HCT116 (cell line): ENCODE results near the gene LRRTM4. TPM values are rescaled to one million over a fixed set of nuclear protein-coding genes. Genes with fewer than 3 reads are reported as not detected.

Experiments used
- ATAC-seq: fragments of 200-7000 bp; cut with Tn5 transposase; 2 replicates; pipeline ENCODE4 v1.9.1; 2020; ENCODE audit warnings: mild to moderate bottlenecking, moderate library complexity
- BruUV-seq: library from RNA; stranded (reverse); fragments of 400-500 nt; replicated peaks from 2 replicates; lab custom pipeline; 2021; lab: Mats Ljungman, UMichigan
- CTCF ChIA-PET: fragments of 300-600 bp; sonication (Branson Sonifier 250); formaldehyde crosslinking; loops from one replicate; lab custom pipeline; 2021; ENCODE audit warnings: antibody characterized with exemption; lab: Charles Lee
- POLR2A ChIA-PET: fragments of 300-600, 350-600 bp; sonication (Branson Sonifier 250); formaldehyde crosslinking; loops from one replicate; lab custom pipeline; 2021; ENCODE audit warnings: antibody characterized with exemption; lab: Charles Lee
- RAD21 ChIA-PET, 2 experiments: fragments of 300-600 bp; sonication (Branson Sonifier 250); formaldehyde crosslinking; loops; one replicate each; lab custom pipeline; 2023; ENCODE audit warnings: low total read pairs in 2 of 2; ENCODE audit not compliant: uncharacterized antibody in 2 of 2, unreplicated experiment in 2 of 2, low non-redundant PET in 1 of 2; lab: Charles Lee
- DNase-seq: peaks from one replicate; pipeline ENCODE4 v3.0.0-alpha.2; 2010; ENCODE audit warnings: low read depth, low spot score
- H2AFZ ChIP-seq: fragments of 200-600 bp; shearing (Covaris generic), sonication (generic); 2 replicates; pipeline ENCODE4 v1.6.1; 2017; ENCODE audit warnings: low read depth, mixed run types, mixed read lengths, antibody characterized with exemption, low read length; ENCODE audit not compliant: poor library complexity, severe bottlenecking
- H3K27ac ChIP-seq: 2 replicates; pipeline ENCODE4 v1.5.1; 2012; ENCODE audit warnings: low read depth, low read length
- H3K27me3 ChIP-seq: fragments of 200-600 bp; sonication (generic); 2 replicates; pipeline ENCODE4 v1.6.1; 2016; ENCODE audit warnings: mixed run types, low read length, mixed read lengths; ENCODE audit not compliant: insufficient read depth
- H3K36me3 ChIP-seq, 2 experiments: fragments of 200-500 bp in 1 of 2; fragments of 200-600 bp in 1 of 2; sonication (Bioruptor generic) in 1 of 2; sonication (generic) in 1 of 2; 2 replicates each; pipeline versions ENCODE4 v1.5.1 to v1.6.1; 2014 to 2016; ENCODE audit warnings: low read length in 2 of 2, inconsistent platforms in 1 of 2, mixed read lengths in 1 of 2, mixed run types in 1 of 2; ENCODE audit not compliant: insufficient read depth in 2 of 2, control insufficient read depth in 1 of 2
- H3K4me1 ChIP-seq, 2 experiments: fragments of 200-600 bp in 1 of 2; sonication (generic) in 1 of 2; 2 replicates each; pipeline versions ENCODE4 v1.5.1 to v1.6.1; 2012 to 2017; ENCODE audit warnings: low read length in 2 of 2, inconsistent platforms in 1 of 2, mild to moderate bottlenecking in 1 of 2, mixed read lengths in 1 of 2, mixed run types in 1 of 2, moderate library complexity in 1 of 2; ENCODE audit not compliant: insufficient read depth in 2 of 2, control insufficient read depth in 1 of 2
- H3K4me2 ChIP-seq: fragments of 200-600 bp; sonication (generic); 2 replicates; pipeline ENCODE4 v1.6.1; 2017; ENCODE audit warnings: mixed run types, low read length, mixed read lengths
- H3K4me3 ChIP-seq, 2 experiments: fragments of 200-600 bp in 1 of 2; sonication (generic) in 1 of 2; replicated peaks in 1 of 2; 2 replicates each; pipeline ENCODE4 v1.5.1; 2011 to 2016; ENCODE audit warnings: low read length in 2 of 2, control low read depth in 1 of 2, low read depth in 1 of 2, mild to moderate bottlenecking in 1 of 2, mixed read lengths in 1 of 2, mixed run types in 1 of 2
- H3K79me2 ChIP-seq: fragments of 200-600 bp; sonication (generic); 2 replicates; pipeline ENCODE4 v1.6.1; 2017; ENCODE audit warnings: mild to moderate bottlenecking, mixed run types, low read length, moderate library complexity, mixed read lengths; ENCODE audit not compliant: insufficient read depth
- H3K9ac ChIP-seq: fragments of 200-600 bp; sonication (generic); 2 replicates; pipeline ENCODE4 v1.6.1; 2016; ENCODE audit warnings: low read length, mixed read lengths
- H3K9me2 ChIP-seq: fragments of 200-600 bp; sonication (generic), shearing (Covaris generic); 2 replicates; pipeline ENCODE4 v1.6.1; 2017; ENCODE audit warnings: mixed run types, mild to moderate bottlenecking, moderate library complexity; ENCODE audit not compliant: insufficient read depth
- H3K9me3 ChIP-seq, 2 experiments: fragments of 200-500 bp in 1 of 2; fragments of 200-600 bp in 1 of 2; sonication (Bioruptor generic) in 1 of 2; sonication (generic) in 1 of 2; 2 replicates each; pipeline ENCODE4 v1.6.1; 2014 to 2017; ENCODE audit warnings: low read length in 2 of 2, mixed read lengths in 2 of 2, inconsistent platforms in 1 of 2, low read depth in 1 of 2, mild to moderate bottlenecking in 1 of 2, mixed run types in 1 of 2, moderate library complexity in 1 of 2; ENCODE audit not compliant: control insufficient read depth in 1 of 2, insufficient read depth in 1 of 2
- H4K20me1 ChIP-seq: fragments of 200-600 bp; sonication (generic), shearing (Covaris generic); 2 replicates; pipeline ENCODE4 v1.6.1; 2017; ENCODE audit warnings: mixed run types, mild to moderate bottlenecking, moderate library complexity; ENCODE audit not compliant: insufficient read depth
- FOSL1 ChIP-seq: IDR thresholded peaks from 2 replicates; pipeline ENCODE4 v1.6.1; 2012; ENCODE audit warnings: low read depth
- JUND ChIP-seq: IDR thresholded peaks from 2 replicates; pipeline ENCODE4 v1.6.1; 2012
- POLR2AphosphoS5 ChIP-seq: IDR thresholded peaks from 2 replicates; pipeline ENCODE4 v1.6.1; 2011; ENCODE audit warnings: mild to moderate bottlenecking, low read depth, low read length, moderate library complexity
- RAD21 ChIP-seq: IDR thresholded peaks from 2 replicates; pipeline ENCODE4 v1.6.1; 2012; ENCODE audit warnings: low read depth, mild to moderate bottlenecking
- SIN3A ChIP-seq: IDR thresholded peaks from 2 replicates; pipeline ENCODE4 v1.6.1; 2012; ENCODE audit warnings: low read depth
- SP1 ChIP-seq: IDR thresholded peaks from 2 replicates; pipeline ENCODE4 v1.6.1; 2012; ENCODE audit warnings: low read depth
- SRF ChIP-seq: IDR thresholded peaks from 2 replicates; pipeline ENCODE4 v1.6.1; 2012; ENCODE audit warnings: low read depth
- YY1 ChIP-seq: IDR thresholded peaks from 2 replicates; pipeline ENCODE4 v1.6.1; 2011; ENCODE audit warnings: low read length, low read depth, moderate library complexity, mild to moderate bottlenecking; ENCODE audit not compliant: insufficient replicate concordance; ENCODE audit errors: extremely low read depth
- intact Hi-C: fragments of 100-400 bp; cut with micrococcal nuclease; formaldehyde crosslinking; loops from 2 replicates; pipeline ENCODE4 v1.10.0; 2022
- total RNA-seq: library from RNA; stranded (reverse); gene quantifications from one replicate; pipeline ENCODE4 v1.2.1, GENCODE V29; 2021; ENCODE audit not compliant: unreplicated experiment
- TF ChIP-seq, protein P1 (sequence below): IDR thresholded peaks from 2 replicates; pipeline ENCODE4 v1.6.1; 2012
- TF ChIP-seq, protein P2 (sequence below): IDR thresholded peaks from 2 replicates; pipeline ENCODE4 v1.6.1; 2012
- TF ChIP-seq, protein P3 (sequence below), 3 experiments: fragments of 200-600 bp in 1 of 3; sonication (generic) in 1 of 3; IDR thresholded peaks in 2 of 3; conservative IDR thresholded peaks in 1 of 3; 2 replicates each; pipeline ENCODE4 v1.5.1; 2012 to 2017; ENCODE audit warnings: low read depth in 2 of 3, low read length in 2 of 3, antibody characterized with exemption in 1 of 3, borderline replicate concordance in 1 of 3, control low read depth in 1 of 3, mild to moderate bottlenecking in 1 of 3, mixed read lengths in 1 of 3, mixed run types in 1 of 3, moderate library complexity in 1 of 3; ENCODE audit not compliant: insufficient read depth in 1 of 3
- TF ChIP-seq, protein P4 (sequence below): IDR thresholded peaks from 2 replicates; pipeline ENCODE4 v1.6.1; 2011; ENCODE audit warnings: mild to moderate bottlenecking, low read length, moderate library complexity; ENCODE audit not compliant: insufficient replicate concordance; ENCODE audit errors: extremely low read depth

The LRRTM4 gene
- total RNA-seq, 1 experiment from 2014 or later, result 0.25 TPM

DNA sequence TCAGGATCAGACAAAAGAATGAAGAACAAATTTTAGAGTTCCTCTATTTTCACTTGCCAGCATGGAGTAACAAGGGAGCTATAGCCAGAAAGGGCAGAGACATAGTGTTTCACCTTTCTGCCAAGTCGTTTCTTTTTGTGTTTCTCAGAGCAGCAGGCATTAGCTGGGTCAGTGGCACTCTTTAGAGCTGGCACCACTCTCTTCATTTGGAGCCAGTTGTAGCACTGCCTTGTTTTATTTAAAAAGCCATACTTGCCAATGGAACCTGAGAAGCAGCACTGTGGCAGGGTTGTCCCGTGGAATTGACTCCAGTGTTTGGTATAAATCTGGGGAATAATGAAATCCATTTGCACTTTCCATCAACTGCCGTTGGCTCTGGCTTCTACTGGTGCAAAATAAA lies 64.0 kb downstream of the LRRTM4 start:
- no peaks in the 10 kb centered on the region for H3K27me3 ChIP-seq
- TF ChIP-seq POLR2AphosphoS5, result no peak
- TF ChIP-seq, protein P1, sequence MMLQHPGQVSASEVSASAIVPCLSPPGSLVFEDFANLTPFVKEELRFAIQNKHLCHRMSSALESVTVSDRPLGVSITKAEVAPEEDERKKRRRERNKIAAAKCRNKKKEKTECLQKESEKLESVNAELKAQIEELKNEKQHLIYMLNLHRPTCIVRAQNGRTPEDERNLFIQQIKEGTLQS, result no peak
- no peak for TF ChIP-seq RAD21
- no peak for TF ChIP-seq YY1
- TF ChIP-seq SP1, result no peak
- TF ChIP-seq, protein P2, sequence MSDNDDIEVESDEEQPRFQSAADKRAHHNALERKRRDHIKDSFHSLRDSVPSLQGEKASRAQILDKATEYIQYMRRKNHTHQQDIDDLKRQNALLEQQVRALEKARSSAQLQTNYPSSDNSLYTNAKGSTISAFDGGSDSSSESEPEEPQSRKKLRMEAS, result no peak
- TF ChIP-seq FOSL1, result no peak
- TF ChIP-seq SRF, result no peak
- H3K79me2 ChIP-seq, result no peaks in the 10 kb centered on the region
- ChIA-PET RAD21 (no interaction called here), CTCF (no interaction called here), POLR2A (no interaction called here)
- no peaks in the 10 kb centered on the region for H3K36me3 ChIP-seq
- no peaks in the 10 kb centered on the region for H3K9me2 ChIP-seq
- H3K4me3 ChIP-seq, result no peak overlapping the region
- no peak overlapping the region for H3K27ac ChIP-seq
- H3K4me1 ChIP-seq, result no peaks in the 10 kb centered on the region
- DNase-seq (no peak), ATAC-seq (no peak)
- no peak overlapping the region for H3K9ac ChIP-seq
- peaks cover 4 to 21% of the 10 kb centered on the region in 2 experiments; a peak in 2 of 4 replicates for H3K9me3 ChIP-seq
- BruUV-seq, result no TSS peak
- H4K20me1 ChIP-seq, result no peaks in the 10 kb centered on the region
- intact Hi-C loops, result no loop called here
- H2AFZ ChIP-seq, result no peak overlapping the region
- H3K4me2 ChIP-seq, result no peak overlapping the region

DNA sequence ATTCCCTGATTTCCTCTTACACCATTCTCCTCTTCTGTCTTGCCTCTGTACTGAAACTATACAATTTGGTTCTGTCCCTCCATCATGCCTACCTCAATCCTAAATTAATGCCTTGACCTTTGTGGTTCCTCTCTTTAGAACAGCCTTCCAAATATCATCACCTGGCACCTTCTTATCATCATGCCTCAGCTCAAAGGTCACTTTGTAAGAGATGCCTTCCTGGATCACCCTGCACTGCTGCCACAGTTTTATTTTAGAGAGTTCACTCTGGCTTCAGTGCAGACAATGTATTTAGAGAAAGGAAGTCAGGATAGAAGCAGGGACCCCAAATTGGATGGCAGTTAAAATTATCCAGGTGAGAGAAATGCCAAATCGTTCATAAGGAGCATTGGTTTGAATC lies 64.5 kb downstream of the LRRTM4 start:
- intact Hi-C loops, result no loop called here
- ATAC-seq, result no peak
- Histone ChIP-seq H4K20me1 (no peaks in the 10 kb centered on the region), H3K36me3 (no peaks in the 10 kb centered on the region), H3K9ac (no peak overlapping the region), H3K9me3 (peaks cover 4 to 21% of the 10 kb centered on the region in 2 experiments; a peak in 2 of 4 replicates), H3K27me3 (no peaks in the 10 kb centered on the region), H3K4me1 (no peaks in the 10 kb centered on the region), H3K4me2 (no peak overlapping the region), H3K4me3 (no peak overlapping the region), H3K9me2 (no peaks in the 10 kb centered on the region), H2AFZ (no peak overlapping the region), H3K27ac (no peak overlapping the region), H3K79me2 (no peaks in the 10 kb centered on the region)
- no peak for DNase-seq
- ChIA-PET CTCF (no interaction called here), RAD21 (no interaction called here), POLR2A (no interaction called here)
- TF ChIP-seq RAD21 (no peak), SIN3A (no peak), JUND (no peak)
- TF ChIP-seq, protein P3, sequence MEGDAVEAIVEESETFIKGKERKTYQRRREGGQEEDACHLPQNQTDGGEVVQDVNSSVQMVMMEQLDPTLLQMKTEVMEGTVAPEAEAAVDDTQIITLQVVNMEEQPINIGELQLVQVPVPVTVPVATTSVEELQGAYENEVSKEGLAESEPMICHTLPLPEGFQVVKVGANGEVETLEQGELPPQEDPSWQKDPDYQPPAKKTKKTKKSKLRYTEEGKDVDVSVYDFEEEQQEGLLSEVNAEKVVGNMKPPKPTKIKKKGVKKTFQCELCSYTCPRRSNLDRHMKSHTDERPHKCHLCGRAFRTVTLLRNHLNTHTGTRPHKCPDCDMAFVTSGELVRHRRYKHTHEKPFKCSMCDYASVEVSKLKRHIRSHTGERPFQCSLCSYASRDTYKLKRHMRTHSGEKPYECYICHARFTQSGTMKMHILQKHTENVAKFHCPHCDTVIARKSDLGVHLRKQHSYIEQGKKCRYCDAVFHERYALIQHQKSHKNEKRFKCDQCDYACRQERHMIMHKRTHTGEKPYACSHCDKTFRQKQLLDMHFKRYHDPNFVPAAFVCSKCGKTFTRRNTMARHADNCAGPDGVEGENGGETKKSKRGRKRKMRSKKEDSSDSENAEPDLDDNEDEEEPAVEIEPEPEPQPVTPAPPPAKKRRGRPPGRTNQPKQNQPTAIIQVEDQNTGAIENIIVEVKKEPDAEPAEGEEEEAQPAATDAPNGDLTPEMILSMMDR (IDR thresholded peaks at IDR 0.05 in 2 of 3, conservative IDR thresholded peaks at IDR 0.05 in 1 of 3; ENCODE audit: borderline replicate concordance in 1 of 3, insufficient read depth in 1 of 3, low read depth in 2 of 3, low read length in 2 of 3), result no peak
- TF ChIP-seq, protein P4, sequence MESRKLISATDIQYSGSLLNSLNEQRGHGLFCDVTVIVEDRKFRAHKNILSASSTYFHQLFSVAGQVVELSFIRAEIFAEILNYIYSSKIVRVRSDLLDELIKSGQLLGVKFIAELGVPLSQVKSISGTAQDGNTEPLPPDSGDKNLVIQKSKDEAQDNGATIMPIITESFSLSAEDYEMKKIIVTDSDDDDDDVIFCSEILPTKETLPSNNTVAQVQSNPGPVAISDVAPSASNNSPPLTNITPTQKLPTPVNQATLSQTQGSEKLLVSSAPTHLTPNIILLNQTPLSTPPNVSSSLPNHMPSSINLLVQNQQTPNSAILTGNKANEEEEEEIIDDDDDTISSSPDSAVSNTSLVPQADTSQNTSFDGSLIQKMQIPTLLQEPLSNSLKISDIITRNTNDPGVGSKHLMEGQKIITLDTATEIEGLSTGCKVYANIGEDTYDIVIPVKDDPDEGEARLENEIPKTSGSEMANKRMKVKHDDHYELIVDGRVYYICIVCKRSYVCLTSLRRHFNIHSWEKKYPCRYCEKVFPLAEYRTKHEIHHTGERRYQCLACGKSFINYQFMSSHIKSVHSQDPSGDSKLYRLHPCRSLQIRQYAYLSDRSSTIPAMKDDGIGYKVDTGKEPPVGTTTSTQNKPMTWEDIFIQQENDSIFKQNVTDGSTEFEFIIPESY, result no peak
- BruUV-seq, result no TSS peak
